ENCODE results near the gene FAM241B.

- TF ChIP-seq, protein P1, sequence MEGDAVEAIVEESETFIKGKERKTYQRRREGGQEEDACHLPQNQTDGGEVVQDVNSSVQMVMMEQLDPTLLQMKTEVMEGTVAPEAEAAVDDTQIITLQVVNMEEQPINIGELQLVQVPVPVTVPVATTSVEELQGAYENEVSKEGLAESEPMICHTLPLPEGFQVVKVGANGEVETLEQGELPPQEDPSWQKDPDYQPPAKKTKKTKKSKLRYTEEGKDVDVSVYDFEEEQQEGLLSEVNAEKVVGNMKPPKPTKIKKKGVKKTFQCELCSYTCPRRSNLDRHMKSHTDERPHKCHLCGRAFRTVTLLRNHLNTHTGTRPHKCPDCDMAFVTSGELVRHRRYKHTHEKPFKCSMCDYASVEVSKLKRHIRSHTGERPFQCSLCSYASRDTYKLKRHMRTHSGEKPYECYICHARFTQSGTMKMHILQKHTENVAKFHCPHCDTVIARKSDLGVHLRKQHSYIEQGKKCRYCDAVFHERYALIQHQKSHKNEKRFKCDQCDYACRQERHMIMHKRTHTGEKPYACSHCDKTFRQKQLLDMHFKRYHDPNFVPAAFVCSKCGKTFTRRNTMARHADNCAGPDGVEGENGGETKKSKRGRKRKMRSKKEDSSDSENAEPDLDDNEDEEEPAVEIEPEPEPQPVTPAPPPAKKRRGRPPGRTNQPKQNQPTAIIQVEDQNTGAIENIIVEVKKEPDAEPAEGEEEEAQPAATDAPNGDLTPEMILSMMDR (IDR thresholded peaks at IDR 0.05): no peak
- TF ChIP-seq CREM (CRISPR knock-in tag; IDR thresholded peaks at IDR 0.05) (no peak), E2F1 (CRISPR knock-in tag; IDR thresholded peaks at IDR 0.05) (no peak)
- TF ChIP-seq, protein P2, sequence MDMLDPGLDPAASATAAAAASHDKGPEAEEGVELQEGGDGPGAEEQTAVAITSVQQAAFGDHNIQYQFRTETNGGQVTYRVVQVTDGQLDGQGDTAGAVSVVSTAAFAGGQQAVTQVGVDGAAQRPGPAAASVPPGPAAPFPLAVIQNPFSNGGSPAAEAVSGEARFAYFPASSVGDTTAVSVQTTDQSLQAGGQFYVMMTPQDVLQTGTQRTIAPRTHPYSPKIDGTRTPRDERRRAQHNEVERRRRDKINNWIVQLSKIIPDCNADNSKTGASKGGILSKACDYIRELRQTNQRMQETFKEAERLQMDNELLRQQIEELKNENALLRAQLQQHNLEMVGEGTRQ (CRISPR knock-in tag; IDR thresholded peaks at IDR 0.05): no peak
These were observed 16.4 kb downstream of the FAM241B start for GRCh38 chr10:69646185-69647060.

All from WTC11 (cell line).